GM13977 (cell line): ENCODE results near the gene SPRR4.

ENCODE experiments used
- DNase-seq: peaks from one replicate; pipeline ENCODE4 v3.0.0; 2012; ENCODE audit warnings: low spot score
- CTCF ChIP-seq: IDR thresholded peaks from 2 replicates; pipeline ENCODE4 v1.5.1; 2012; ENCODE audit warnings: mild to moderate bottlenecking, control low read depth; ENCODE audit not compliant: insufficient read depth; ENCODE audit errors: extremely low read depth, missing control alignments
- in situ Hi-C: fragments of 300-500 bp; cut with MboI; formaldehyde crosslinking; loops from one replicate; pipeline ENCODE4 v1.12.0; 2022; ENCODE audit warnings: low sequenced_read_pairs, low pct_unique_long_range_greater_than_20kb, mixed read lengths, inconsistent platforms; ENCODE audit not compliant: unreplicated experiment

Gene SPRR4

GRCh38 chr1:152969036-152969435 is 1.4 kb upstream of the SPRR4 start:
- no peak for DNase-seq
- no peak for TF ChIP-seq CTCF
- in situ Hi-C loops: no loop called here

GRCh38 chr1:152972196-152972886 is 1.9 kb downstream of the SPRR4 start:
- no peak for DNase-seq
- TF ChIP-seq CTCF: no peak
- in situ Hi-C loops: no loop called here

GRCh38 chr1:152976688-152977087 is 6.2 kb downstream of the SPRR4 start:
- DNase-seq: no peak
- in situ Hi-C loops: no loop called here
- TF ChIP-seq CTCF: no peak

- no peak for DNase-seq
- in situ Hi-C loops: no loop called here
- TF ChIP-seq CTCF: no peak
Observed at GRCh38 chr1:152977614-152978013, 7.2 kb downstream of the SPRR4 start.

- TF ChIP-seq CTCF: no peak
- DNase-seq: no peak
- in situ Hi-C loops: no loop called here
Observed at GRCh38 chr1:152980676-152981075, 10.2 kb downstream of the SPRR4 start.

GRCh38 chr1:152981146-152981871 is 10.9 kb downstream of the SPRR4 start:
- in situ Hi-C loops: no loop called here
- no peak for DNase-seq
- TF ChIP-seq CTCF: no peak
